SK-N-MC (cell line): ENCODE results near the gene CEMIP.

ENCODE experiments used
- EZH2 ChIP-seq: fragments of 200-600 bp; sonication (generic); IDR thresholded peaks from one replicate; pipeline ENCODE4 v1.6.1; 2017; ENCODE audit warnings: antibody characterized with exemption
- FOXP2 ChIP-seq: optimal IDR thresholded peaks from 2 replicates; pipeline ENCODE3; 2011; ENCODE audit warnings: mild to moderate bottlenecking, moderate library complexity; ENCODE audit not compliant: insufficient read depth; ENCODE audit errors: extremely low read length, control extremely low read depth

- TF ChIP-seq FOXP2: no peak
- no peak for TF ChIP-seq EZH2
Measured at GRCh38 chr15:80841541-80841940, 62.4 kb downstream of the CEMIP start.
